ENCODE data around the gene CLDN22.
A peak's percentile ranks its signal among the peaks of the same experiment; 100 is the strongest.

CLDN22 gene

GRCh38 chr4:183318656-183319055 lies 1.4 kb downstream of the CLDN22 start:
- DNase-seq, result no peak

GRCh38 chr4:183314806-183315205 lies 5.3 kb downstream of the CLDN22 start:
- DNase-seq, result no peak

- no peak for DNase-seq
These were observed 5.7 kb downstream of the CLDN22 start for GRCh38 chr4:183314336-183314735.

GRCh38 chr4:183312841-183313240 lies 7.2 kb downstream of the CLDN22 start:
- DNase-seq, result no peak

- DNase-seq, result peak; percentile 0
These were observed 13.3 kb downstream of the CLDN22 start for GRCh38 chr4:183306811-183307210.

- DNase-seq, result no peak
These were observed 15.5 kb downstream of the CLDN22 start for GRCh38 chr4:183304538-183304937.

GRCh38 chr4:183304067-183304466 lies 16.0 kb downstream of the CLDN22 start:
- DNase-seq, result no peak

- DNase-seq, result no peak
These were observed 16.8 kb downstream of the CLDN22 start for GRCh38 chr4:183303301-183303700.

- DNase-seq, result no peak
These were observed 19.4 kb downstream of the CLDN22 start for GRCh38 chr4:183300655-183301054.

GRCh38 chr4:183300070-183300469 lies 20.0 kb downstream of the CLDN22 start:
- DNase-seq, result no peak

GRCh38 chr4:183299464-183299863 lies 20.6 kb downstream of the CLDN22 start:
- DNase-seq, result no peak

GRCh38 chr4:183297675-183298074 lies 22.4 kb downstream of the CLDN22 start:
- DNase-seq, result no peak

GRCh38 chr4:183295711-183296110 lies 24.4 kb downstream of the CLDN22 start:
- no peak for DNase-seq

- DNase-seq, result no peak
These were observed 29.0 kb downstream of the CLDN22 start for GRCh38 chr4:183291070-183291469.

GRCh38 chr4:183289688-183290087 lies 30.4 kb downstream of the CLDN22 start:
- DNase-seq, result no peak

- no peak for DNase-seq
These were observed 31.1 kb downstream of the CLDN22 start for GRCh38 chr4:183288955-183289354.

GRCh38 chr4:183287677-183288076 lies 32.4 kb downstream of the CLDN22 start:
- no peak for DNase-seq

GRCh38 chr4:183287309-183287659 lies 32.8 kb downstream of the CLDN22 start:
- no peak for DNase-seq

- DNase-seq, result no peak
These were observed 33.3 kb downstream of the CLDN22 start for GRCh38 chr4:183286590-183287308.

GRCh38 chr4:183285886-183286285 lies 34.2 kb downstream of the CLDN22 start:
- DNase-seq, result no peak

GRCh38 chr4:183284965-183285364 lies 35.1 kb downstream of the CLDN22 start:
- no peak for DNase-seq

- DNase-seq, result no peak
These were observed 35.8 kb downstream of the CLDN22 start for GRCh38 chr4:183284258-183284785.

GRCh38 chr4:183276106-183276505 lies 44.0 kb downstream of the CLDN22 start:
- no peak for DNase-seq

- no peak for DNase-seq
These were observed 47.7 kb downstream of the CLDN22 start for GRCh38 chr4:183272384-183272783.

- no peak for DNase-seq
These were observed 51.5 kb downstream of the CLDN22 start for GRCh38 chr4:183268556-183268955.
